ENCODE results near the gene PCCA. TPM values are rescaled to one million over a fixed set of nuclear protein-coding genes. Genes with fewer than 3 reads are reported as not detected.

The PCCA gene
- total and polyA plus RNA-seq, 2 of the 13 experiments (the other 11 are each of a cell fraction or from before 2014, with no cell fraction given), result 15.0 to 32.2 TPM

DNA sequence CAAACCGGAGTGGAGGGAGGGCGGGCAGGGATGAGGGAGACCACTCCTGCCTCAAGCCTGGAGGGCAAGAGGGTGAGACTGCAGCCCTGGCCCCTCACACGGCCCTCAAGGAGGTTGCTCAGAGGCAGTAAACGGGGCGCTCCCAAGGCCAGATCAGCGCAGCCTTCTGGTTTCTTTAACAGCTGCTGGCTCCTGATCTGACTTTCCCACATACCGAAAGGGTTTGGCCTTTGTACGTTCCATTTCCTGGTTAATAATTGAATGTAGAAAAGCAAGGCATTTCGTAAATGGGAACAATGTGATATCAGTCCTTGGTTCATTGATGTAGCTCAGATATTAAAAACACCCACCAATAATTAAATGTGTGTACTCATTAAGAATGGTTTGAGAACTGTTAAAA is 428.2 kb downstream of the PCCA start (continued):
- TF ChIP-seq RXRB (CRISPR knock-in tag; IDR thresholded peaks at IDR 0.05; ENCODE audit: borderline replicate concordance) (peak; percentile 23; the same call in 1 of the 2 replicates), KAT2B (IDR thresholded peaks at IDR 0.05; ENCODE audit: borderline replicate concordance, low read depth, low read length) (no peak), ZNF264 (CRISPR knock-in tag; IDR thresholded peaks at IDR 0.05) (no peak), ZNF484 (CRISPR knock-in tag; IDR thresholded peaks at IDR 0.05; ENCODE audit: borderline replicate concordance, low read depth) (no peak), ZNF646 (CRISPR knock-in tag; IDR thresholded peaks at IDR 0.05) (no peak), ZNF776 (CRISPR knock-in tag; IDR thresholded peaks at IDR 0.05) (no peak), RARA (CRISPR knock-in tag; IDR thresholded peaks at IDR 0.05) (no peak), SIX1 (CRISPR knock-in tag; IDR thresholded peaks at IDR 0.05; ENCODE audit: borderline replicate concordance) (no peak), ZFP1 (CRISPR knock-in tag; IDR thresholded peaks at IDR 0.05) (no peak), ZSCAN21 (CRISPR knock-in tag; IDR thresholded peaks at IDR 0.05; ENCODE audit: borderline replicate concordance) (no peak), HOXA9 (CRISPR knock-in tag; IDR thresholded peaks at IDR 0.05; ENCODE audit: borderline replicate concordance) (no peak), POGZ (CRISPR knock-in tag; IDR thresholded peaks at IDR 0.05) (peak; percentile 46; the same call in 1 of the 2 replicates), DZIP1 (CRISPR knock-in tag; IDR thresholded peaks at IDR 0.05) (no peak), FOXO1 (CRISPR knock-in tag; IDR thresholded peaks at IDR 0.05) (no peak), MYC (CRISPR knock-in tag; IDR thresholded peaks at IDR 0.05; ENCODE audit: borderline replicate concordance) (no peak), TEF (CRISPR knock-in tag; IDR thresholded peaks at IDR 0.05) (no peak), HNRNPL (IDR thresholded peaks at IDR 0.05; ENCODE audit: low read depth, low read length) (no peak), AKAP8 (CRISPR knock-in tag; IDR thresholded peaks at IDR 0.05) (no peak)
- TF ChIP-seq, protein P1, sequence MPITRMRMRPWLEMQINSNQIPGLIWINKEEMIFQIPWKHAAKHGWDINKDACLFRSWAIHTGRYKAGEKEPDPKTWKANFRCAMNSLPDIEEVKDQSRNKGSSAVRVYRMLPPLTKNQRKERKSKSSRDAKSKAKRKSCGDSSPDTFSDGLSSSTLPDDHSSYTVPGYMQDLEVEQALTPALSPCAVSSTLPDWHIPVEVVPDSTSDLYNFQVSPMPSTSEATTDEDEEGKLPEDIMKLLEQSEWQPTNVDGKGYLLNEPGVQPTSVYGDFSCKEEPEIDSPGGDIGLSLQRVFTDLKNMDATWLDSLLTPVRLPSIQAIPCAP (CRISPR knock-in tag; IDR thresholded peaks at IDR 0.05; ENCODE audit: low read depth), result no peak
- TF ChIP-seq, protein P2, sequence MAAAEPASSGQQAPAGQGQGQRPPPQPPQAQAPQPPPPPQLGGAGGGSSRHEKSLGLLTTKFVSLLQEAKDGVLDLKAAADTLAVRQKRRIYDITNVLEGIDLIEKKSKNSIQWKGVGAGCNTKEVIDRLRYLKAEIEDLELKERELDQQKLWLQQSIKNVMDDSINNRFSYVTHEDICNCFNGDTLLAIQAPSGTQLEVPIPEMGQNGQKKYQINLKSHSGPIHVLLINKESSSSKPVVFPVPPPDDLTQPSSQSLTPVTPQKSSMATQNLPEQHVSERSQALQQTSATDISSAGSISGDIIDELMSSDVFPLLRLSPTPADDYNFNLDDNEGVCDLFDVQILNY (CRISPR knock-in tag; conservative IDR thresholded peaks at IDR 0.05), result no peak
